Measurements from ENCODE around the gene CROCC.
A peak's percentile ranks its signal among the peaks of the same experiment; 100 is the strongest.

CROCC gene

GRCh38 chr1:16969057-16969611 is 47.4 kb downstream of the CROCC start:
- DNase-seq (ENCODE audit: low read depth) = no peak

GRCh38 chr1:16969651-16970050 is 47.9 kb downstream of the CROCC start:
- DNase-seq (ENCODE audit: low read depth) = no peak

- no peak for DNase-seq (ENCODE audit: low read depth)
These were observed 48.6 kb downstream of the CROCC start for GRCh38 chr1:16970132-16970910.

GRCh38 chr1:16971341-16972188 is 49.8 kb downstream of the CROCC start:
- DNase-seq (ENCODE audit: low read depth) = no peak

GRCh38 chr1:16972189-16972895 is 50.6 kb downstream of the CROCC start:
- no peak for DNase-seq (ENCODE audit: low read depth)

GRCh38 chr1:16973215-16973614 is 51.5 kb downstream of the CROCC start:
- DNase-seq (ENCODE audit: low read depth) = no peak

- DNase-seq (ENCODE audit: low read depth) = no peak
These were observed 53.5 kb downstream of the CROCC start for GRCh38 chr1:16975211-16975610.

- no peak for DNase-seq (ENCODE audit: low read depth)
These were observed 54.1 kb downstream of the CROCC start for GRCh38 chr1:16975838-16976237.

- no peak for DNase-seq (ENCODE audit: low read depth)
These were observed 55.2 kb downstream of the CROCC start for GRCh38 chr1:16976966-16977365.

- DNase-seq (ENCODE audit: low read depth) = no peak
These were observed 55.6 kb downstream of the CROCC start for GRCh38 chr1:16977377-16977776.

GRCh38 chr1:16978139-16978538 is 56.4 kb downstream of the CROCC start:
- DNase-seq (ENCODE audit: low read depth) = no peak

GRCh38 chr1:16978567-16979474 is 57.1 kb downstream of the CROCC start:
- DNase-seq (ENCODE audit: low read depth) = no peak

GRCh38 chr1:16979475-16980327 is 58.0 kb downstream of the CROCC start:
- no peak for DNase-seq (ENCODE audit: low read depth)

GRCh38 chr1:16980473-16981268 is 58.9 kb downstream of the CROCC start, which contains the start of gene MFAP2:
Gene MFAP2, minus strand, starts transcription at chr1:16980620. Its CDS starts 2,347 bp downstream, at chr1:16978273.
- no peak for DNase-seq (ENCODE audit: low read depth)

GRCh38 chr1:16981269-16981849 is 59.6 kb downstream of the CROCC start:
- peak; percentile 73 for DNase-seq (ENCODE audit: low read depth)

GRCh38 chr1:16982902-16983301 is 61.2 kb downstream of the CROCC start:
- DNase-seq (ENCODE audit: low read depth) = no peak

- no peak for DNase-seq (ENCODE audit: low read depth)
These were observed 61.9 kb downstream of the CROCC start for GRCh38 chr1:16983649-16984048.

GRCh38 chr1:16984717-16985116 is 63.0 kb downstream of the CROCC start:
- peak; percentile 85 for DNase-seq (ENCODE audit: low read depth)

- DNase-seq (ENCODE audit: low read depth) = no peak
These were observed 64.4 kb downstream of the CROCC start for GRCh38 chr1:16986113-16986512.
